GM19239 (cell line): ENCODE results near the gene MCRIP2.

Experiments
- DNase-seq: peaks from one replicate; pipeline ENCODE4 v3.0.0; 2011; ENCODE audit warnings: low spot score; ENCODE audit not compliant: insufficient read length
- FAIRE-seq: peaks from 2 replicates; lab custom pipeline; 2011; peaks lifted over from hg19 to GRCh38; lab: Jason Lieb, UNC

MCRIP2 gene

GRCh38 chr16:615122-615521, 26.5 kb upstream of the MCRIP2 start:
- DNase-seq: no peak
- FAIRE-seq: no peak

GRCh38 chr16:616733-617586, 24.7 kb upstream of the MCRIP2 start:
- DNase-seq: no peak

GRCh38 chr16:617855-618254, 23.8 kb upstream of the MCRIP2 start:
- no peak for DNase-seq
- no peak for FAIRE-seq

More at GRCh38 chr16:616733-617586, 24.7 kb upstream of the MCRIP2 start:
- FAIRE-seq: no peak

- FAIRE-seq (no peak), DNase-seq (no peak)
Observed at GRCh38 chr16:619476-620100, 22.0 kb upstream of the MCRIP2 start.

GRCh38 chr16:620700-621525, 20.7 kb upstream of the MCRIP2 start:
- DNase-seq: no peak
- no peak for FAIRE-seq

- FAIRE-seq: no peak
- no peak for DNase-seq
Observed at GRCh38 chr16:621526-622105, 20.0 kb upstream of the MCRIP2 start.

- FAIRE-seq: no peak
- no peak for DNase-seq
Observed at GRCh38 chr16:622920-623280, 18.7 kb upstream of the MCRIP2 start.

GRCh38 chr16:624526-625070, 17.0 kb upstream of the MCRIP2 start:
- DNase-seq: no peak

GRCh38 chr16:625117-625976, 16.3 kb upstream of the MCRIP2 start:
- no peak for FAIRE-seq

More at GRCh38 chr16:624526-625070, 17.0 kb upstream of the MCRIP2 start:
- FAIRE-seq: no peak

GRCh38 chr16:625977-626765, 15.5 kb upstream of the MCRIP2 start:
- DNase-seq (no peak), FAIRE-seq (no peak)

More at GRCh38 chr16:625117-625976, 16.3 kb upstream of the MCRIP2 start:
- DNase-seq: no peak

- DNase-seq (no peak), FAIRE-seq (no peak)
Observed at GRCh38 chr16:626787-627453, 14.7 kb upstream of the MCRIP2 start.

GRCh38 chr16:627454-628239, 14.0 kb upstream of the MCRIP2 start:
- DNase-seq (no peak), FAIRE-seq (no peak)

- no peak for DNase-seq
- FAIRE-seq: no peak
Observed at GRCh38 chr16:628321-629061, 13.1 kb upstream of the MCRIP2 start.

- FAIRE-seq (no peak), DNase-seq (no peak)
Observed at GRCh38 chr16:629185-629832, 12.3 kb upstream of the MCRIP2 start.

GRCh38 chr16:629833-630248, 11.8 kb upstream of the MCRIP2 start:
- DNase-seq (no peak), FAIRE-seq (no peak)

- FAIRE-seq (no peak), DNase-seq (no peak)
Observed at GRCh38 chr16:630249-630814, 11.3 kb upstream of the MCRIP2 start.
